HCT116 (cell line): Measurements from ENCODE around the gene SOBP. TPM values are rescaled to one million over a fixed set of nuclear protein-coding genes. Genes with fewer than 3 reads are reported as not detected.

Experiments used
- ATAC-seq: fragments of 200-7000 bp; cut with Tn5 transposase; 2 replicates; pipeline ENCODE4 v1.9.1; 2020; ENCODE audit warnings: mild to moderate bottlenecking, moderate library complexity
- BruUV-seq: library from RNA; stranded (reverse); fragments of 400-500 nt; replicated peaks from 2 replicates; lab custom pipeline; 2021; lab: Mats Ljungman, UMichigan
- CTCF ChIA-PET: fragments of 300-600 bp; sonication (Branson Sonifier 250); formaldehyde crosslinking; loops from one replicate; lab custom pipeline; 2021; ENCODE audit warnings: antibody characterized with exemption; lab: Charles Lee
- POLR2A ChIA-PET: fragments of 300-600, 350-600 bp; sonication (Branson Sonifier 250); formaldehyde crosslinking; loops from one replicate; lab custom pipeline; 2021; ENCODE audit warnings: antibody characterized with exemption; lab: Charles Lee
- RAD21 ChIA-PET, 2 experiments: fragments of 300-600 bp; sonication (Branson Sonifier 250); formaldehyde crosslinking; loops; one replicate each; lab custom pipeline; 2023; ENCODE audit warnings: low total read pairs in 2 of 2; ENCODE audit not compliant: uncharacterized antibody in 2 of 2, unreplicated experiment in 2 of 2, low non-redundant PET in 1 of 2; lab: Charles Lee
- DNase-seq: peaks from one replicate; pipeline ENCODE4 v3.0.0-alpha.2; 2010; ENCODE audit warnings: low read depth, low spot score
- H2AFZ ChIP-seq: fragments of 200-600 bp; shearing (Covaris generic), sonication (generic); 2 replicates; pipeline ENCODE4 v1.6.1; 2017; ENCODE audit warnings: low read depth, mixed run types, mixed read lengths, antibody characterized with exemption, low read length; ENCODE audit not compliant: poor library complexity, severe bottlenecking
- H3K27ac ChIP-seq: 2 replicates; pipeline ENCODE4 v1.5.1; 2012; ENCODE audit warnings: low read depth, low read length
- H3K27me3 ChIP-seq: fragments of 200-600 bp; sonication (generic); 2 replicates; pipeline ENCODE4 v1.6.1; 2016; ENCODE audit warnings: mixed run types, low read length, mixed read lengths; ENCODE audit not compliant: insufficient read depth
- H3K36me3 ChIP-seq, 2 experiments: fragments of 200-500 bp in 1 of 2; fragments of 200-600 bp in 1 of 2; sonication (Bioruptor generic) in 1 of 2; sonication (generic) in 1 of 2; 2 replicates each; pipeline versions ENCODE4 v1.5.1 to v1.6.1; 2014 to 2016; ENCODE audit warnings: low read length in 2 of 2, inconsistent platforms in 1 of 2, mixed read lengths in 1 of 2, mixed run types in 1 of 2; ENCODE audit not compliant: insufficient read depth in 2 of 2, control insufficient read depth in 1 of 2
- H3K4me1 ChIP-seq, 2 experiments: fragments of 200-600 bp in 1 of 2; sonication (generic) in 1 of 2; 2 replicates each; pipeline versions ENCODE4 v1.5.1 to v1.6.1; 2012 to 2017; ENCODE audit warnings: low read length in 2 of 2, inconsistent platforms in 1 of 2, mild to moderate bottlenecking in 1 of 2, mixed read lengths in 1 of 2, mixed run types in 1 of 2, moderate library complexity in 1 of 2; ENCODE audit not compliant: insufficient read depth in 2 of 2, control insufficient read depth in 1 of 2
- H3K4me2 ChIP-seq: fragments of 200-600 bp; sonication (generic); 2 replicates; pipeline ENCODE4 v1.6.1; 2017; ENCODE audit warnings: mixed run types, low read length, mixed read lengths
- H3K4me3 ChIP-seq, 2 experiments: fragments of 200-600 bp in 1 of 2; sonication (generic) in 1 of 2; replicated peaks in 1 of 2; 2 replicates each; pipeline ENCODE4 v1.5.1; 2011 to 2016; ENCODE audit warnings: low read length in 2 of 2, control low read depth in 1 of 2, low read depth in 1 of 2, mild to moderate bottlenecking in 1 of 2, mixed read lengths in 1 of 2, mixed run types in 1 of 2
- H3K79me2 ChIP-seq: fragments of 200-600 bp; sonication (generic); 2 replicates; pipeline ENCODE4 v1.6.1; 2017; ENCODE audit warnings: mild to moderate bottlenecking, mixed run types, low read length, moderate library complexity, mixed read lengths; ENCODE audit not compliant: insufficient read depth
- H3K9ac ChIP-seq: fragments of 200-600 bp; sonication (generic); 2 replicates; pipeline ENCODE4 v1.6.1; 2016; ENCODE audit warnings: low read length, mixed read lengths
- H3K9me2 ChIP-seq: fragments of 200-600 bp; sonication (generic), shearing (Covaris generic); 2 replicates; pipeline ENCODE4 v1.6.1; 2017; ENCODE audit warnings: mixed run types, mild to moderate bottlenecking, moderate library complexity; ENCODE audit not compliant: insufficient read depth
- H3K9me3 ChIP-seq, 2 experiments: fragments of 200-500 bp in 1 of 2; fragments of 200-600 bp in 1 of 2; sonication (Bioruptor generic) in 1 of 2; sonication (generic) in 1 of 2; 2 replicates each; pipeline ENCODE4 v1.6.1; 2014 to 2017; ENCODE audit warnings: low read length in 2 of 2, mixed read lengths in 2 of 2, inconsistent platforms in 1 of 2, low read depth in 1 of 2, mild to moderate bottlenecking in 1 of 2, mixed run types in 1 of 2, moderate library complexity in 1 of 2; ENCODE audit not compliant: control insufficient read depth in 1 of 2, insufficient read depth in 1 of 2
- H4K20me1 ChIP-seq: fragments of 200-600 bp; sonication (generic), shearing (Covaris generic); 2 replicates; pipeline ENCODE4 v1.6.1; 2017; ENCODE audit warnings: mixed run types, mild to moderate bottlenecking, moderate library complexity; ENCODE audit not compliant: insufficient read depth
- CBX3 ChIP-seq: IDR thresholded peaks from 2 replicates; pipeline ENCODE4 v1.6.1; 2012; ENCODE audit warnings: low read depth
- ELF1 ChIP-seq: IDR thresholded peaks from 2 replicates; pipeline ENCODE4 v1.6.1; 2012; ENCODE audit warnings: low read depth, borderline replicate concordance
- EZH2 ChIP-seq: fragments of 200-600 bp; sonication (generic); IDR thresholded peaks from 2 replicates; pipeline ENCODE4 v1.6.1; 2017; ENCODE audit warnings: antibody characterized with exemption, mixed run types
- EZH2phosphoT487 ChIP-seq: fragments of 200-600 bp; IDR thresholded peaks from 2 replicates; pipeline ENCODE4 v1.6.1; 2018; ENCODE audit warnings: antibody characterized with exemption, borderline replicate concordance
- FOSL1 ChIP-seq: IDR thresholded peaks from 2 replicates; pipeline ENCODE4 v1.6.1; 2012; ENCODE audit warnings: low read depth
- JUND ChIP-seq: IDR thresholded peaks from 2 replicates; pipeline ENCODE4 v1.6.1; 2012
- MAX ChIP-seq: IDR thresholded peaks from 2 replicates; pipeline ENCODE4 v1.6.1; 2012
- POLR2A ChIP-seq: IDR thresholded peaks from 2 replicates; pipeline ENCODE4 v1.7.0; 2011; ENCODE audit warnings: borderline replicate concordance; ENCODE audit not compliant: insufficient read depth, insufficient read length; ENCODE audit errors: extremely low read depth
- POLR2AphosphoS5 ChIP-seq: IDR thresholded peaks from 2 replicates; pipeline ENCODE4 v1.6.1; 2011; ENCODE audit warnings: mild to moderate bottlenecking, low read depth, low read length, moderate library complexity
- RAD21 ChIP-seq: IDR thresholded peaks from 2 replicates; pipeline ENCODE4 v1.6.1; 2012; ENCODE audit warnings: low read depth, mild to moderate bottlenecking
- REST ChIP-seq: IDR thresholded peaks from 2 replicates; pipeline ENCODE4 v1.6.1; 2012; ENCODE audit warnings: low read depth
- SIN3A ChIP-seq: IDR thresholded peaks from 2 replicates; pipeline ENCODE4 v1.6.1; 2012; ENCODE audit warnings: low read depth
- SP1 ChIP-seq: IDR thresholded peaks from 2 replicates; pipeline ENCODE4 v1.6.1; 2012; ENCODE audit warnings: low read depth
- SRF ChIP-seq: IDR thresholded peaks from 2 replicates; pipeline ENCODE4 v1.6.1; 2012; ENCODE audit warnings: low read depth
- TCF7L2 ChIP-seq: IDR thresholded peaks from 2 replicates; pipeline ENCODE4 v1.7.0; 2011; ENCODE audit warnings: borderline replicate concordance, inconsistent platforms; ENCODE audit not compliant: insufficient read depth, insufficient read length; ENCODE audit errors: extremely low read depth
- YY1 ChIP-seq: IDR thresholded peaks from 2 replicates; pipeline ENCODE4 v1.6.1; 2011; ENCODE audit warnings: low read length, low read depth, moderate library complexity, mild to moderate bottlenecking; ENCODE audit not compliant: insufficient replicate concordance; ENCODE audit errors: extremely low read depth
- ZFX ChIP-seq: fragments of 450-650 bp; IDR thresholded peaks from 2 replicates; pipeline ENCODE4 v1.6.1; 2017
- ZNF274 ChIP-seq: fragments of 200-500 bp; sonication (Bioruptor generic); IDR thresholded peaks from 2 replicates; pipeline ENCODE4 v1.6.1; 2014; ENCODE audit warnings: mild to moderate bottlenecking, low read depth, low read length, inconsistent platforms
- intact Hi-C: fragments of 100-400 bp; cut with micrococcal nuclease; formaldehyde crosslinking; loops from 2 replicates; pipeline ENCODE4 v1.10.0; 2022
- total RNA-seq: library from RNA; stranded (reverse); gene quantifications from one replicate; pipeline ENCODE4 v1.2.1, GENCODE V29; 2021; ENCODE audit not compliant: unreplicated experiment
- TF ChIP-seq, protein P1 (sequence below): IDR thresholded peaks from 2 replicates; pipeline ENCODE4 v1.6.1; 2012

SOBP gene
- total RNA-seq, 1 experiment from 2014 or later = 2.6 TPM

- H3K9me2 ChIP-seq = no peaks in the 10 kb centered on the region
- TF ChIP-seq ELF1 (no peak), SP1 (no peak), TCF7L2 (no peak), MAX (no peak), ZNF274 (no peak), POLR2AphosphoS5 (no peak), EZH2phosphoT487 (no peak), RAD21 (no peak), SRF (no peak), ZFX (no peak), JUND (no peak), SIN3A (no peak), YY1 (no peak), FOSL1 (no peak), POLR2A (no peak), EZH2 (no peak), CBX3 (no peak), REST (no peak)
- TF ChIP-seq, protein P1, sequence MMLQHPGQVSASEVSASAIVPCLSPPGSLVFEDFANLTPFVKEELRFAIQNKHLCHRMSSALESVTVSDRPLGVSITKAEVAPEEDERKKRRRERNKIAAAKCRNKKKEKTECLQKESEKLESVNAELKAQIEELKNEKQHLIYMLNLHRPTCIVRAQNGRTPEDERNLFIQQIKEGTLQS = no peak
- TF ChIP-seq, all 23 proteins: peak for 0
- DNase-seq = no peak
- no peaks in the 10 kb centered on the region for H4K20me1 ChIP-seq
- no TSS peak for BruUV-seq
- H3K4me2 ChIP-seq = no peak overlapping the region
- H3K9me3 ChIP-seq = no peaks in the 10 kb centered on the region
- no peak overlapping the region for H3K27ac ChIP-seq
- ChIA-PET POLR2A (no interaction called here), CTCF (no interaction called here), RAD21 (no interaction called here)
- no peaks in the 10 kb centered on the region for H3K79me2 ChIP-seq
- no peaks in the 10 kb centered on the region for H3K27me3 ChIP-seq
- H3K4me3 ChIP-seq = no peak overlapping the region
- ATAC-seq = no peak
- H2AFZ ChIP-seq = no peak overlapping the region
- intact Hi-C loops = no loop called here
- no peaks in the 10 kb centered on the region for H3K36me3 ChIP-seq
- H3K9ac ChIP-seq = no peak overlapping the region
- H3K4me1 ChIP-seq = no peaks in the 10 kb centered on the region
These were observed 157.6 kb downstream of the SOBP start for GRCh38 chr6:107647439-107647948.
